OCI-LY7 (cell line): Measurements from ENCODE around the gene ARL2.

Source experiments
- CTCF ChIP-seq: fragments of 200-600 bp; sonication (generic); conservative IDR thresholded peaks from 2 replicates; pipeline ENCODE4 v1.5.1; 2014; ENCODE audit warnings: mild to moderate bottlenecking, antibody characterized with exemption, low read length, moderate library complexity, mixed read lengths
- EZH2phosphoT487 ChIP-seq: fragments of 200-600 bp; sonication (generic); IDR thresholded peaks from 2 replicates; pipeline ENCODE4 v1.6.1; 2018; ENCODE audit warnings: low read depth, borderline replicate concordance, mild to moderate bottlenecking, mixed run types, antibody characterized with exemption, low read length, moderate library complexity, mixed read lengths

GRCh38 chr11:65035579-65035978 lies 21.6 kb downstream of the ARL2 start:
- TF ChIP-seq CTCF (no peak), EZH2phosphoT487 (no peak)
